Dedifferentiated amniotic fluid mesenchymal stem cell (primary cell): Measurements from ENCODE around the gene FGGY.
"Not testable (repeated sequence)": the region's sequence is repeated elsewhere in the genome, so short reads cannot be mapped to it uniquely, and the experiment has no call there.

Source experiments
- DNase-seq: peaks from one replicate; pipeline ENCODE4 v3.0.0-alpha.2; 2016; ENCODE audit errors: extremely low spot score

Gene FGGY, protein sequence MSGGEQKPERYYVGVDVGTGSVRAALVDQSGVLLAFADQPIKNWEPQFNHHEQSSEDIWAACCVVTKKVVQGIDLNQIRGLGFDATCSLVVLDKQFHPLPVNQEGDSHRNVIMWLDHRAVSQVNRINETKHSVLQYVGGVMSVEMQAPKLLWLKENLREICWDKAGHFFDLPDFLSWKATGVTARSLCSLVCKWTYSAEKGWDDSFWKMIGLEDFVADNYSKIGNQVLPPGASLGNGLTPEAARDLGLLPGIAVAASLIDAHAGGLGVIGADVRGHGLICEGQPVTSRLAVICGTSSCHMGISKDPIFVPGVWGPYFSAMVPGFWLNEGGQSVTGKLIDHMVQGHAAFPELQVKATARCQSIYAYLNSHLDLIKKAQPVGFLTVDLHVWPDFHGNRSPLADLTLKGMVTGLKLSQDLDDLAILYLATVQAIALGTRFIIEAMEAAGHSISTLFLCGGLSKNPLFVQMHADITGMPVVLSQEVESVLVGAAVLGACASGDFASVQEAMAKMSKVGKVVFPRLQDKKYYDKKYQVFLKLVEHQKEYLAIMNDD

DNA sequence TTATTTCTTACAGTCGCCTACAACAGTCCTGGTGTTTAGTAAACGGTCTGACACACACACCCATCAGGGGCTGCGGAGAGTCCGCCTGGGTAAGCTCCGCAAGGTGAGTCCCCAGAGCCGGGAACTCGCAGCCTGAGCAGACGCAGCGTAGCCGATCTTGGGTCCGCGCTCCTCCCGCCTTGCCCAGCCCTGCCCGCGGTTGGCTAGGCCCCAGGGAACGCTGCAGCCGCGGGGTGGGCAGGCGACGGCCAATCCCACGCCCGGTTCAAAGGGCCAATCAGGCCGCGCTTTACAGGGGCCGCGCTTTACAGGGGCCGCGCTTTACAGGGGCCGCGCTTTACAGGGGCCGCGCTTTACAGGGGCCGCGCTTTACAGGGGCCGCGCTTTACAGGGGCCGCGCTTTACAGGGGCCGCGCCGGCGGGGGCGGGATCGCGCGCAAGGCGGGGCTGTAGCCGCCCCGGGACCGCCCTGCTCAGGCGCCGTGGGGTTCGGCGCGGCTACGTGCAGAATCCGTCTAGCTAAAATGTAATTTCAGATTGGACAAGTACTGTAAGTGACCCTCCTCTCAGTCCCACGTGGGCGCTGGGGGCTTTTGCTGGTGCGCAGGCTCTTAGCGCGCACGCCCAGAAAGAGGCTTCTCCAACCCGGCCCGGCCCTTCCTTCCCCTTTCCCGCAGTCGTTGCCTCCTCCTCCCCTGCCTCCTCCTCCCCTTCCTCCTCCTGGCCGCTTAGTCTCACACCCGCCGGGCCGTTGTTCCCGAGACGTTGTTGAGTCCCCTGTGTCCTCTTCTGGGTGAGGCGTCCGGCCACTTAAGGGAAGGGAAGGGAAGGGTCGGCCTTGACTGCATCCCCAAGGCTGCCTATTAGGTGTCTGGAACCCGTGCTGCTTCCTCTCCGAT is at the start of gene FGGY:
TSS of gene FGGY (plus strand) at position 737 of the 899 bp plus-strand sequence. CDS start 24,456 bp downstream, outside the sequence.
- DNase-seq = peak; percentile 99

DNA sequence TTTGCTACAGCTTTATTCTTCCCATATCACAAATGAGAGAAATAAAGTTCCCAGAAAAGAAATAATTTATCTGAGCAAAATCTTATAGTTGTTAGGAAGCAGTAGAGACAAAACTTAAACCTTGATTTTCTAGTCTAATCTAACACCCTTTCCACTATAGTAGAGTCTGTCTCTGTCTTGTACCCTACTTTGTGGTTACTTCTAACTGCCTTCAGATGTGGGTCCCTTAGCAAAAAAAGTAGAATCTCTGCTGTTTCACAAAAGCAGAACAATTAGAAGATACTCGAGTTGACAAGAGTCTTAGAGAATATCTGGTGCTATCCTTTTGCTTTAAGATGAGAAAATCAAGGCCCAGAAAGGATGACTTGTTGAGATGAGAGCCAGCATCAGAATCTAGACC is 48.1 kb upstream of the FGGY start:
- no peak for DNase-seq

DNA sequence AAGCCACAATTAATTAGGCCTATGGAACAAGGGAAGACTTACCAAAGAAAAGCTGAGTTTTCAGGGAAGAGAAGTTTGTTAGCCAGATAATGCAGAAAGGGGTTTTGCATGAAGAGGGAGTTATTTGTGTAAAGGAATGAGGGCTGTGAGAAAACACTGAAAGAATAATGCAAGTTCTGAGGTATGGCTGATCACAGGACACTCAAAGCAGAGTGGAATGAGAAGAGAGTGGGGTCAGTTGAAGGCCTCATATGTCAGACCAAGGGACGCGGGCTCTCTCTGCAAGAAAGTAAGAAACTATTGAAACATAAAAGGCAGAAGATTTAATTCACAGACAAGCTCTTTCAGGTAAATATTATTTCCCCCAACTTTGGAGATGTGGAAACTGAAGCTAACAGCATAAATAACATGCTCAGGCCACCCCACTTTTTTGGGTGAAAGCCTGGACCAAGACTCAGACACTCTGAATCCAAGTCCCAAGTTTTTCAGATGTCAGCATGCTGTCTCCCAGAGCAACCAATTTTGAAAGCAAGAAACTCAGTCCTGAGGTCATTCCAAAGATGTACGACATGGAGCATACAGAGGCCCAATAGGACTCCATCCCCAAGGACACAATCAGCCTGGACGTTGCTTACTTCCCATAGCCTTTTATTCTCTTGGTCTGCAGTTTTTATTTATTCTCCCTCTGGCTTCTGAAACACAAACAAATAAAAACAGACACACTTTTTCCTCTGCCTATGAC is 47.3 kb upstream of the FGGY start:
- no peak for DNase-seq

DNA sequence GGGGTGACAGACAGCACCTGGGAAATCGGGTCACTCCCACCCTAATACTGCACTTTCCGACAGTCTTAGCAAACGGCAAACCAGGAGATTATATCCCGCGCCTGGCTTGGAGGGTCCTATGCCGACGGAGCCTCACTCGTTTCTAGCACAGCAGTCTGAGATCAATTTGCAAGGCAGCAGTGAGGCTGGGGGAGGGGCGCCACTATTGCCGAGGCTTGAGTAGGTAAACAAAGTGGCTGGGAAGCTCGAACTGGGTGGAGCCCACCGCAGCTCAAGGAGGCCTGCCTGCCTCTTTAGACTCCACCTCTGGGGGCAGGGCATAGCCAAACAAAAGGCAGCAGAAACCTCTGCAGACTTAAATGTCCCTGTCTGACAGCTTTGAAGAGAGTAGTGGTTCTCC is 45.8 kb upstream of the FGGY start:
- DNase-seq = not testable (repeated sequence)

DNA sequence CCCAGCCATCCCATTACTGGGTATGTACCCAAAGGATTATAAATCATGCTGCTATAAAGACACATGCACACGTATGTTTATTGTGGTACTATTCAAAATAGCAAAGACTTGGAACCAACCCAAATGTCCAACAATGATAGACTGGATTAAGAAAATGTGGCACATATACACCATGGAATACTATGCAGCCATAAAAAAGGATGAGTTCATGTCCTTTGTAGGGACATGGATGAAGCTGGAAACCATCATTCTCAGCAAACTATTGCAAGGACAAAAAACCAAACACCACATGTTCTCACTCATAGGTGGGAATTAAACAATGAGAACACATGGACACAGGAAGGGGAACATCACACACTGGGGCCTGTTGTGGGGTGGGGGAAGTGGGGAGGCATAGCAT is 40.5 kb upstream of the FGGY start:
- not testable (repeated sequence) for DNase-seq

DNA sequence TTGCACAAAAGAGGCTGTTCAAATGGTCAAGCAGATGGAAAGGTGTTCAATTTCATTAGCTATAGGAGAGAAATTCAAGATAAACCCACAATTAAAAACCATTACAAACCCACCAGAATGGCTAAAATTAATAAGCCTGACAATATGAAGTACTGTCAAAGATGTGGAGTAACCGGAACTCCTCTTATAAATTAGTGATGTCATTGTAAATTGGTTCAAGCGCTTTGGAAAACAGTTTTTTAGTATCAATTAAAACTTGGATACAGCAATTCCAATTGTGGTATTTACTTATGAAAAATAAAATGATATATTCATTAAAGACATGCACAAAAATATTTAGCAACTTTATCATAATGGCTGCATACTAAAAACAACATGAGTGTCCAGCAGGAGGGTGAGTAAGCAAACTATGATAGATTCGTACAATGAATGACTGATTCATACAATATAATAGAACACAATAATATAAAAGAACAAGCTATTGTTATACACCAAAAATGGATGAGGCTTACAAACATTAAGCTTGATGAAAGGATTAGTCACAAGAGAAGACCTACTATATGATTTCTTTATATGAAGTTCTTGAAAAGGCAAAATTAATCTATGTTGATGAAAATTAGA is 38.4 kb upstream of the FGGY start:
- DNase-seq = no peak

DNA sequence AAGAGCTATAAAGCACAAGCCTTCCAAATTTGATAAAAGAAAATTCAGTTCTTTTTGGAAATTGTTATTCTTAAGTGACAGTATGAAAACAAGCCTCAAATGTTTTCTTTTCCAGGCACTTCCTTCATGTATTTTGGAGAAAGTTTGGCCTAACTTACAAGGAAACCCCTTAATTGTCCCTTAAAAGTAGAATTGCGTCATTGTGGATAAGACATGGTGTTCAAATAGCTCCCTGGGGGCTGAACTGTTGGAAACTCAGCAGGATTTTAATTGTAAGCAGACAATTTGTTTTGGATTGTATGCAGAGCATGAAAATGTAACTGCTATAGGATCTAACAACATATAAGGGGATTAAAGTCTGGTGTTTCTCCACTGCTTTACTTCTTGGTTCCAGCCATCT is 35.4 kb upstream of the FGGY start:
- no peak for DNase-seq

DNA sequence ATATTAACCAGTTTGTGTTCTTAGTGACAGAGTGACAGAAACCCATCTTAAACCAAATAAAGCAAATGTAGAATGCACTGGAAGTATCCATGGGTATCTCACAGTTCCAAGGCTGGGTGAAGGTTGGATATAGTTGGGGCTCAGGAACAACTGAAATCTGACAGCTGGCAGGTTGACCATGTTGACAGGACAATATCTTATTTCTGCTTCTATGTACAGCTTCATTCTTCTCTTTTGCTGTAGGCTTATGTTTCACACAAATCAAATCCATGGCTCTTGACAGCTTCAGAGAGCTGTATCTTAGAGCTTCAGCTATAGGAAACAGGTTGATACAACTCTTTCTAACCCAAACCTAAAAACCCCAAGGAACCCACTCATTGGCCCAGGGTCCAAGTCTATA is 34.3 kb upstream of the FGGY start:
- no peak for DNase-seq

DNA sequence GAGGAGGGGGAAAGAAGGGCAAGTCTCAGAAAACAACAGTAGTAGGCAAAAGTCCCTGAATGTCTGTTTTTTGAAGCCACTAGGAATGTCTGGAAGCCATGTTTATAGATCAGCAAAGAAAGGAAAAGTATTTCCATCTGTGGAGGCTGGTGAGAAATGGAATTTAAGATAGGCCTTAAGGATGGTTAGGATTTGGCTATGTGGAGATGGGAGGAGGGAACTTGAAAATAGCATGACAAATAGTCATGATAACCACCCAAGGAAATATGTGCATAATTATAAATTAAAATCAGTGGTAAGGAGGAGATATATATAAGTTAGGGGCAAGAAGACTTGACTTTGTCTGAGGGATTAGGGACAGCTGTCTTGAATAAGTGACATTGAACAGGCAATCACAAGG is 33.8 kb upstream of the FGGY start:
- no peak for DNase-seq

DNA sequence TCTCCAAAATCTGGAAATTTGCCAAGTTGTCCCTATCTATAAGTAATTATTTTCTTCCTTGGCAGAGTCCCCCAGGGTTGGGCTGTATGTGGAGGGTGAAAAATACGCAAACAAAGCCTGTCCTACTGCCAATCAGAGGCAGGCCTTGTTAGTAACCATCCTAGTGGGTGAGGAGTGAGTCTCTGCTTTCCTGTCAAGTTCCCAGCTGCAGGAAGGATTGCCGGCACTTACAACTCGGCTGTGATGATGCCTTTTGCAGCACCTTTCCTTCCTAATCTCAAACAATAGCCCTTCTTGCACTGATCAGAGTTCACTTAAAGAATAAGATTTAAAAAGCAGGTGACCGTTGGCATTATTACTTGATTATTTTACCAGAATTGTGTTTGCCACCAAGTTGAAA is 31.3 kb upstream of the FGGY start:
- no peak for DNase-seq

DNA sequence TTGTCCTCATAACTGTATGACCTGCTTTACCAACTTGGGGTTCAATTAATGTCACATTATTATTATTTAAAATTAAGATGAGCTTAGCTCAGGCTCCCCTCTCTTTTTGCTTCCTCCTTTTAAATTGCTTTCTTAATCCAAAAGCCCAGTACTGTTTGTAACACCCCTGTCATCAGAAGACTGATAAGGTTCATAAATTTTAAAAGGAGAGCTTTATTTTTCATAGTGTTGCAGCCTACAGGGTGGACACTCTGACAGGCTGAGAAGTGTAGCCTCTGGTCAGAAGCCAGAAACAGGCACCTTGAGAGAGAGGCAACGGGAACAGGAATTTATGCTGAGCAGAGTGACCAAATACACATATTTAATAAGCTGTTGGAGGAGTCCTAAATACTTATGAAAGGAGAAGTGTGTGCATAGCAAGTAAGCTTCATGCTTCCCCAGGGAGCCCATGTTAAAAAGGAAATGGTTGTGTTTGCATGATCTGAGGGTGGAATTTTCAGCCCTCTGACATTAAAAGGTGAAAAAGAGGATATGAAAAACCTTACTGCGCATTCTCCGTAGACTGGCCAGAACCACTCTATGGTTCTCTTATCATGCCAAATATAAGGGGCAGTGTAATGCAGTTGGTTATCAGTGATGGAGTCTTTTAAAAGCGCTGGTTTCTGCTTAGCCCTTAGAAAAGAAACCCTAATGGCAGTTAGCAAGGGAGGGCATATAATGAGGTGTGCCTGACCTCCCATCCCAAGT is 30.5 kb upstream of the FGGY start:
- no peak for DNase-seq

DNA sequence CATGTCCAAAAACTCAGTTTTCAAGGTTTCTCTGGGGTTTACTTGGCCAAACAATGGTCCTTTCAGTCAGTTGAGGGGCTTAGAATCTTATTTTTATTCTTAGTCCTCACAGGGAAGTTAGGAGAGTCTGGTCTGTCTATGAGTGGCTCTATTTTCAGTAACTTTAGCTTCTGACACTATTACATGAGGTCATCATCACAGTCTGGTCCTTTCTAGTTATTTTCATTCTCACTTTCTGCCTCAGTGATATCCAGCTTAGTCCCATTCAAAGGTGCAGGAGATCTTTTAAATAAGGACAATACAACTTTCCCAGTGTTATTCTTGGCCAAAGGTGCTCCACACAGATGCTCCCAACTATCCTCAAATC is 30.0 kb upstream of the FGGY start:
- no peak for DNase-seq

DNA sequence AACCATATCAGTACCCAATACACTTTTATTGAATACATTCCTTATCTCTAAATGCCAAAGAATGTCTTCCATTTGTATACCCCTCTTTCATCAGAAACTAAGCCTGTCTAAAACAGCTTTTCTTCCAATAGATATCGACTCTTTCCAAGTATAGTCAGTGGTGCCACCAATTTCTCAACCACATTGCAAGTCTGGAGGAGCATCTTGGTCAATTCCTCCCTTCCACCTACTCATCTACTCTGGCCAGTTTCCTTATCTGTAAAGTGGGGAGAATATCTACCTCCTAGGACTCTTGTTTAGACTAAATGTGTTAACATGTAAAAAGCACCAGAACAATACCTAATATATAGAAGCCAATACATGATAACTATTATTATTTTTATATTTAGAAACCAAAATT is 28.5 kb upstream of the FGGY start:
- no peak for DNase-seq

DNA sequence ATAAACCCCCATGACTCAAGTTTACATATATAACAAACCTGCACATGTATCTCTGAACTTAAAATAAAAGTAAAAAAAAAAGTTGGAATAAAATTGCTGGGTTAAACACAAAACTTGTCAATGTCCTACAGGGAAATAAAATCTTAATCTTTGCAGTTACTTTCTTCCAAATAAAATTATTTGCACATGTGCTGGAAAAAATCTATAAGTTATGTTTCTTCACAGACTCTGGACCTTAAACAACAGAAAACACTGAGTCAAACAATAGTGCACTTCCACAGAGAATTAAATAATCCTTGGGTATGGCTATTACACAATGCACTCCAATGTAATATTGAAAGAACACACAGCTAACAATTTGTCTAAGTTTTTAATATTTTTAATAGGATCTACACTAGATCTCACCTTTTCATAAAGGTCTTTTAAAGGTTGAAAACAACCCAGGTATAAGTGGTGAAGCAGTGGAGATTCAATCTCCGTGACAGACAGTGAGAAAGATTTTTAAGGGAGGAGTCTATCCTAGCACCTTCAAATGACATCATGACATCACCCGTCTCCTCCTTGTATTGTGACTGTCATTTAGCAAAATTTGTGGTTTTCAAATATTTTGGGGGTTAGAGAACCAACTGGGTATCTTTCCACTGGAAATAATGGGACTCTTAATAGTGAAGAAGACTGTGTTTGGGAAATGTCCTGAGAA is 25.2 kb upstream of the FGGY start:
- no peak for DNase-seq

DNA sequence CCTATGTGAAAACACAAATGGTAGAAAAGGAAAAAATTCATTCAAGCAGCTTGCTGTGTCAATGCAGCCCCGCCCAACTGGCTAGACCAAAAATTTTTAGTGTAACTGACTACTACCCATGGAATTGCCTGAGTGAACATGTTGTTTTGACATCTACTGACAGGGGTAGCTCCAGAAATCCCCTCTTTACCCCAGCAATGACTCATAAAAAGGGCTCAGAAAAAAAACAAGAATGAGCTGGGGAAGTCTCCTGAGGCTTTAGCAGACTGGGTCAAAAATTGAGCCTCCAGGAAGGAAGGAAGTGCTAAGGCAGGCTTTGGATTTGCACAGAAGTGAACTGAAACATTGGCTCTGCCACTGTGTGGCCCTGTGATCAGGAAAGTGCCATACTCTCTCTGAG is 24.4 kb upstream of the FGGY start:
- no peak for DNase-seq

DNA sequence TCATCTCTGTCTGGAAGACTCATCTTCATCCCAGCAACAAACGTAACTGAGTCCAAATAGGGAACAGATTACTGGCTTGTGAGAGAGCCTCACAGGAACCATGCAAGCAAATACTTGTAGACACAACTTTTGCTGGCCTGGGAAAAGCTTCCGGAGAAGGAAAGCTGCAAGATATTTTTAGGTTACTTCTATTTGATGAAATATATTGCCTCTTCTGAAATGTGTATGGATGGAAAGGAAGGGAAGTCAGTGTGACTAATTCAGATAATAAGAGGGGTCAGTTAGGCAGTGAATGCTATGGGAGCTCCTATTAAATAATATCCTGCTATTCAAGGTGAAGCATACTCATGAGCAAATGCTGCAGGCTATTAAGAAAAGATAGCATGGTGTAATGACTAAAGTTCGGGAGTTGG is 20.4 kb upstream of the FGGY start:
- no peak for DNase-seq

DNA sequence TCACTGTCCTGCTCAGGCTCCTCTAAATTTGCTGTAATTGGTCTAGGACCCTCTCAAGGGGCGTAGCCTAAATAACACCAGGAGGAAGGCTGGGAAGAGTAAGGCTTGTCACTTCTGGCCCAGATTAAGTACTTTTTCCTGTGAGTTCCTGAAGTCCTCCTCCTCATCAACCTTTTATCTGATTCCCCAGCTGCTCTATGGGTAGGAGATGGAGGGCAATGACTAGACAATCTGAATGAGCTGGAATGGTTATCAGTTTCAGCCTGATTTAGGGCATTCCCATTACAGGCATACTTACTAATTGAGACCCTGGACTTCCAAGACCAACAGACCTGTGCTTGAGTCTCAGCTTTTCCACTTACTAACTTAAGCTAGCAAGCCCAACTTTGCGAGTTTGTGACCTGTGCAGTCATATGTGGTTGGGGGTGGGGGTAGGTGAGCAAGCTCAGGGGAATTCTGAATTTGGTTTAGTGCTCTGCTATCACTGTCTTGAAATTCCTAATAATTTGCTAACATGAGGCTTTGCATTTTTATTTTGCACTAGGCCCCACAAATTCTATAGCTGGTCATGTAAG is 18.0 kb upstream of the FGGY start:
- DNase-seq = no peak

DNA sequence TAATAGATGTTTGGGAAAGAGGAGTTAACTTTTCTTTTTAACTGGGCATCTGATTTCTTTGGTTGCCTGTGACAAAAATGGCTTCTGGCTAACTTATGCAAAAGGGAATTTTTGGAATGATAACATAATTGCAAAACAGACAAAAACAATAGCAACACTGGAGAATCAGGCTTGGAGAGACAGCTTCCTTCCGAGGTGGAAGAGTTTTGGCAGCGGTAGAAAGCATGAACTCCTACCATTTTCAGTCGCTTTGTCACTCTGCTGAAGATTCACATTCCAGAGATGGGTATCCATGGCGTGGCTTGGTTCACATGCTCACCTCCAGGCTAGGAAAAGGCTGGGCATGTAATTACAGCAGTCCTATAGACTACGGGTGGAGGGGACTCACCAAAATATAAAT is 17.2 kb upstream of the FGGY start:
- no peak for DNase-seq

DNA sequence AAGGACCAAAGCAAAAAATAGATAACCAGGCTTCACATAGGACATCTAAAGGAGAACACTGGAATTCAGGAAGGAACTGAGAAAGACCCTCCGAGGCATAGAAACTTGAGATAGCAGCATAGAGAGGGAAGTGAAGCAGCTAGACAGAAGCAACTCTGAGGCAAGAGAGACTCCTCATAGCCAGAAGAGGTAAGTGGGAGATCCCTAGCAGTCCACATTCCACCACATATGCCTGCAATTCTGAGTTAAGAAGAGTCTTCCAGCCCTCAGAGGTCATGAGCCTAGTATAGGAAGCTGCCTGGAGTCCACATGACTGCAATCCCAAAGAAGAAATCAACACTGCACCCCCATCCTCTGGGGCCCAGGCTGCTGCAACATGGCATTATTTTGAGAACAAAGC is 13.9 kb upstream of the FGGY start:
- DNase-seq = no peak

DNA sequence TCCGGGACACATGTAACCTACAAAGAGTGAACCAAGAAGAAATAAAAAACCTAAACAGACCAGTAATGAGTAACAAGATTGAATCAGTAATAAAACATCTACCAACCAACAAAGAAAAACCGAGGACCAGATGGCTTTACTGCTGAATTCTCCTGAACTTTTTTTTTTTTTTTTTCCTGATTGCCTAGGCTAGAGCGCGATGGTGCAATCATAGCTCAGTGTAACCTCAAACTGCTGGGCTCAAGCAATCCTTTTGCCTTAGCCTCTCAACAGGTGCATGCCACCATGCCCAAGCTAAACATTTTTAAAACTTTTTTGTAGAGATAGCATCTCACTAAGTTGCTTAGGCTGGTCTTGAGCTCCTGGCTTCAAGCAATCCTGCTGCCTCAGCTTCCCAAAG is 11.2 kb upstream of the FGGY start:
- no peak for DNase-seq
